ENCODE data around the gene KCTD3. TPM values are rescaled to one million over a fixed set of nuclear protein-coding genes. Genes with fewer than 3 reads are reported as not detected.

Gene KCTD3
- polyA plus RNA-seq, 1 donor (not counting 4 experiments of a cell fraction or from before 2014, with no cell fraction given): 43.4 TPM

- no peak overlapping the region for H3K4me2 ChIP-seq (ENCODE audit: control insufficient read depth, extremely low read depth, insufficient read depth, low read depth, low read length)
Observed at GRCh38 chr1:215594640-215595039, 27.5 kb downstream of the KCTD3 start.

GRCh38 chr1:215595231-215595630 is 28.1 kb downstream of the KCTD3 start:
- no peak for DNase-seq (ENCODE audit: low read depth, low spot score)
- no peaks in the 10 kb centered on the region for H3K9me1 ChIP-seq (ENCODE audit: control insufficient read depth, extremely low read depth, insufficient read depth, low read length)
- no peak overlapping the region for H3K27ac ChIP-seq (ENCODE audit: control insufficient read depth, insufficient read depth, low read length)
- H3K4me3 ChIP-seq (ENCODE audit: control insufficient read depth in 2 of 3, extremely low read depth in 1 of 3, insufficient read depth in 2 of 3, low read depth in 1 of 3, low read length in 3 of 3): no peak overlapping the region
- no peaks in the 10 kb centered on the region for H3K4me1 ChIP-seq (ENCODE audit: control insufficient read depth, extremely low read depth, insufficient read depth, low read length)
- H4K20me1 ChIP-seq (ENCODE audit: control insufficient read depth, extremely low read depth, insufficient read depth, low read length): no peaks in the 10 kb centered on the region
- no peaks in the 10 kb centered on the region for H3K9me3 ChIP-seq (ENCODE audit: control insufficient read depth, low read depth, low read length)
- H3K27me3 ChIP-seq (ENCODE audit: control insufficient read depth, extremely low read depth, insufficient read depth, low read length): no peaks in the 10 kb centered on the region
- H3K36me3 ChIP-seq (ENCODE audit: control insufficient read depth in 2 of 2, extremely low read depth in 1 of 2, insufficient read depth in 2 of 2, low read length in 2 of 2): peaks cover 2 to 4% of the 10 kb centered on the region in 2 experiments
- H3K79me2 ChIP-seq (ENCODE audit: control insufficient read depth, insufficient read depth, low read length): peaks cover 3% of the 10 kb centered on the region
- no peak overlapping the region for H2AFZ ChIP-seq (ENCODE audit: control insufficient read depth, low read length)
- FAIRE-seq: no peak
- no peak overlapping the region for H3K9ac ChIP-seq (ENCODE audit: control insufficient read depth, extremely low read depth, insufficient read depth, low read length)
- no peak overlapping the region for H3K4me2 ChIP-seq (ENCODE audit: control insufficient read depth, extremely low read depth, insufficient read depth, low read depth, low read length)
- TF ChIP-seq, protein P1, sequence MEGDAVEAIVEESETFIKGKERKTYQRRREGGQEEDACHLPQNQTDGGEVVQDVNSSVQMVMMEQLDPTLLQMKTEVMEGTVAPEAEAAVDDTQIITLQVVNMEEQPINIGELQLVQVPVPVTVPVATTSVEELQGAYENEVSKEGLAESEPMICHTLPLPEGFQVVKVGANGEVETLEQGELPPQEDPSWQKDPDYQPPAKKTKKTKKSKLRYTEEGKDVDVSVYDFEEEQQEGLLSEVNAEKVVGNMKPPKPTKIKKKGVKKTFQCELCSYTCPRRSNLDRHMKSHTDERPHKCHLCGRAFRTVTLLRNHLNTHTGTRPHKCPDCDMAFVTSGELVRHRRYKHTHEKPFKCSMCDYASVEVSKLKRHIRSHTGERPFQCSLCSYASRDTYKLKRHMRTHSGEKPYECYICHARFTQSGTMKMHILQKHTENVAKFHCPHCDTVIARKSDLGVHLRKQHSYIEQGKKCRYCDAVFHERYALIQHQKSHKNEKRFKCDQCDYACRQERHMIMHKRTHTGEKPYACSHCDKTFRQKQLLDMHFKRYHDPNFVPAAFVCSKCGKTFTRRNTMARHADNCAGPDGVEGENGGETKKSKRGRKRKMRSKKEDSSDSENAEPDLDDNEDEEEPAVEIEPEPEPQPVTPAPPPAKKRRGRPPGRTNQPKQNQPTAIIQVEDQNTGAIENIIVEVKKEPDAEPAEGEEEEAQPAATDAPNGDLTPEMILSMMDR (optimal IDR thresholded peaks at IDR 0.05 in 1 of 3, IDR thresholded peaks at IDR 0.05 in 1 of 3, conservative IDR thresholded peaks at IDR 0.05 in 1 of 3; ENCODE audit: extremely low read depth in 1 of 3, insufficient read depth in 2 of 3, low read length in 3 of 3): no peak
- TF ChIP-seq EZH2 (IDR thresholded peaks at IDR 0.05; ENCODE audit: low read length): no peak
- dilution Hi-C loops (cut with MboI; ENCODE audit: extremely low pct_ligation_motif_present, low sequenced_read_pairs): no loop called here

More at GRCh38 chr1:215594640-215595039, 27.5 kb downstream of the KCTD3 start:
- peaks cover 3% of the 10 kb centered on the region for H3K79me2 ChIP-seq (ENCODE audit: control insufficient read depth, insufficient read depth, low read length)
- no peaks in the 10 kb centered on the region for H3K9me1 ChIP-seq (ENCODE audit: control insufficient read depth, extremely low read depth, insufficient read depth, low read length)
- peaks cover 2 to 4% of the 10 kb centered on the region in 2 experiments for H3K36me3 ChIP-seq (ENCODE audit: control insufficient read depth in 2 of 2, extremely low read depth in 1 of 2, insufficient read depth in 2 of 2, low read length in 2 of 2)
- H3K4me3 ChIP-seq (ENCODE audit: control insufficient read depth in 2 of 3, extremely low read depth in 1 of 3, insufficient read depth in 2 of 3, low read depth in 1 of 3, low read length in 3 of 3): no peak overlapping the region
- no peaks in the 10 kb centered on the region for H3K9me3 ChIP-seq (ENCODE audit: control insufficient read depth, low read depth, low read length)
- dilution Hi-C loops (cut with MboI; ENCODE audit: extremely low pct_ligation_motif_present, low sequenced_read_pairs): no loop called here
- TF ChIP-seq, protein P1 (optimal IDR thresholded peaks at IDR 0.05 in 1 of 3, IDR thresholded peaks at IDR 0.05 in 1 of 3, conservative IDR thresholded peaks at IDR 0.05 in 1 of 3; ENCODE audit: extremely low read depth in 1 of 3, insufficient read depth in 2 of 3, low read length in 3 of 3): no peak
- no peak for TF ChIP-seq EZH2 (IDR thresholded peaks at IDR 0.05; ENCODE audit: low read length)
- H3K27ac ChIP-seq (ENCODE audit: control insufficient read depth, insufficient read depth, low read length): no peak overlapping the region
- H4K20me1 ChIP-seq (ENCODE audit: control insufficient read depth, extremely low read depth, insufficient read depth, low read length): no peaks in the 10 kb centered on the region
- no peak for DNase-seq (ENCODE audit: low read depth, low spot score)
- no peak overlapping the region for H2AFZ ChIP-seq (ENCODE audit: control insufficient read depth, low read length)
- H3K9ac ChIP-seq (ENCODE audit: control insufficient read depth, extremely low read depth, insufficient read depth, low read length): no peak overlapping the region
- H3K4me1 ChIP-seq (ENCODE audit: control insufficient read depth, extremely low read depth, insufficient read depth, low read length): no peaks in the 10 kb centered on the region
- no peaks in the 10 kb centered on the region for H3K27me3 ChIP-seq (ENCODE audit: control insufficient read depth, extremely low read depth, insufficient read depth, low read length)
- no peak for FAIRE-seq
